Measurements from ENCODE around the gene CLCN6. TPM values are rescaled to one million over a fixed set of nuclear protein-coding genes. Genes with fewer than 3 reads are reported as not detected.

CLCN6 gene
- total RNA-seq, 1 donor from 2014 or later, result 6.6 TPM

GRCh38 chr1:11795238-11795890 is 10.6 kb upstream of the CLCN6 start:
- TF ChIP-seq CTCF (IDR thresholded peaks at IDR 0.05; ENCODE audit: insufficient read depth, low read length, severe bottlenecking), result no peak
- DNase-seq (ENCODE audit: low read depth) (no peak), FAIRE-seq (no peak)
- Histone ChIP-seq H3K36me3 (ENCODE audit: control insufficient read depth, insufficient read depth, low read length) (peaks cover 24% of the 10 kb centered on the region), H3K4me3 (ENCODE audit: low read depth, low read length) (no peak overlapping the region), H3K27me3 (ENCODE audit: control insufficient read depth, insufficient read depth, low read length) (no peaks in the 10 kb centered on the region)

GRCh38 chr1:11796036-11796828 is 9.8 kb upstream of the CLCN6 start:
- Histone ChIP-seq H3K4me3 (ENCODE audit: low read depth, low read length) (no peak overlapping the region), H3K36me3 (ENCODE audit: control insufficient read depth, insufficient read depth, low read length) (peaks cover 27% of the 10 kb centered on the region), H3K27me3 (ENCODE audit: control insufficient read depth, insufficient read depth, low read length) (no peaks in the 10 kb centered on the region)
- DNase-seq (ENCODE audit: low read depth) (no peak), FAIRE-seq (no peak)
- TF ChIP-seq CTCF (IDR thresholded peaks at IDR 0.05; ENCODE audit: insufficient read depth, low read length, severe bottlenecking), result no peak

- no peak for FAIRE-seq
- DNase-seq (ENCODE audit: low read depth), result no peak
- H3K36me3 ChIP-seq (ENCODE audit: control insufficient read depth, insufficient read depth, low read length), result peaks cover 27% of the 10 kb centered on the region
These were observed 8.3 kb upstream of the CLCN6 start for GRCh38 chr1:11797525-11798216.

GRCh38 chr1:11799099-11799498 is 6.9 kb upstream of the CLCN6 start:
- Histone ChIP-seq H3K27me3 (ENCODE audit: control insufficient read depth, insufficient read depth, low read length) (no peaks in the 10 kb centered on the region), H3K4me3 (ENCODE audit: low read depth, low read length) (no peak overlapping the region), H3K36me3 (ENCODE audit: control insufficient read depth, insufficient read depth, low read length) (peaks cover 24% of the 10 kb centered on the region)
- DNase-seq (ENCODE audit: low read depth) (no peak), FAIRE-seq (no peak)
- no peak for TF ChIP-seq CTCF (IDR thresholded peaks at IDR 0.05; ENCODE audit: insufficient read depth, low read length, severe bottlenecking)

More at GRCh38 chr1:11797525-11798216, 8.3 kb upstream of the CLCN6 start:
- H3K4me3 ChIP-seq (ENCODE audit: low read depth, low read length), result no peak overlapping the region
- no peaks in the 10 kb centered on the region for H3K27me3 ChIP-seq (ENCODE audit: control insufficient read depth, insufficient read depth, low read length)
- TF ChIP-seq CTCF (IDR thresholded peaks at IDR 0.05; ENCODE audit: insufficient read depth, low read length, severe bottlenecking), result no peak

- FAIRE-seq (no peak), DNase-seq (ENCODE audit: low read depth) (no peak)
- H3K27me3 ChIP-seq (ENCODE audit: control insufficient read depth, insufficient read depth, low read length), result no peaks in the 10 kb centered on the region
- no peak overlapping the region for H3K4me3 ChIP-seq (ENCODE audit: low read depth, low read length)
- peaks cover 20% of the 10 kb centered on the region for H3K36me3 ChIP-seq (ENCODE audit: control insufficient read depth, insufficient read depth, low read length)
- no peak for TF ChIP-seq CTCF (IDR thresholded peaks at IDR 0.05; ENCODE audit: insufficient read depth, low read length, severe bottlenecking)
These were observed 6.1 kb upstream of the CLCN6 start for GRCh38 chr1:11799896-11800295.

Data from bronchial epithelial cell (primary cell).